ENCODE measurements around the gene PCED1A.
A peak's percentile ranks its signal among the peaks of the same experiment; 100 is the strongest.
"Not testable (repeated sequence)": the region's sequence is repeated elsewhere in the genome, so short reads cannot be mapped to it uniquely, and the experiment has no call there.

Gene PCED1A

GRCh38 chr20:2865101-2865500 lies 24.6 kb upstream of the PCED1A start:
- no peak for DNase-seq

GRCh38 chr20:2864626-2865025 lies 24.2 kb upstream of the PCED1A start:
- no peak for DNase-seq

GRCh38 chr20:2859330-2860121 lies 19.1 kb upstream of the PCED1A start:
- peak in 1 of 2 donors; percentile 8 for DNase-seq

- no peak for DNase-seq
Measured at GRCh38 chr20:2858591-2858990, 18.1 kb upstream of the PCED1A start.

- no peak for DNase-seq
Measured at GRCh38 chr20:2851086-2851485, 10.6 kb upstream of the PCED1A start.

GRCh38 chr20:2849529-2849928 lies 9.1 kb upstream of the PCED1A start:
- no peak for DNase-seq

GRCh38 chr20:2847802-2848201 lies 7.3 kb upstream of the PCED1A start:
- DNase-seq, result no peak

- no peak for DNase-seq
Measured at GRCh38 chr20:2846698-2847097, 6.2 kb upstream of the PCED1A start.

GRCh38 chr20:2845607-2846006 lies 5.2 kb upstream of the PCED1A start:
- no peak for DNase-seq

GRCh38 chr20:2840967-2841531 lies 594 bp upstream of the PCED1A start:
- DNase-seq, result peak; percentile 31 to 44

GRCh38 chr20:2839732-2840137 lies 720 bp downstream of the PCED1A start:
- DNase-seq, result no peak

- no peak for DNase-seq
Measured at GRCh38 chr20:2838847-2839671, 1.4 kb downstream of the PCED1A start.

- DNase-seq, result no peak
Measured at GRCh38 chr20:2838170-2838797, 2.2 kb downstream of the PCED1A start.

- DNase-seq, result no peak
Measured at GRCh38 chr20:2837221-2837960, 3.1 kb downstream of the PCED1A start.

- DNase-seq, result no peak
Measured at GRCh38 chr20:2836035-2836434, 4.4 kb downstream of the PCED1A start.

GRCh38 chr20:2835331-2835796 lies 5.1 kb downstream of the PCED1A start:
- DNase-seq, result no peak

GRCh38 chr20:2834401-2835110 lies 5.9 kb downstream of the PCED1A start:
- DNase-seq, result peak in 1 of 2 donors; percentile 14

- DNase-seq, result peak; percentile 54 to 68
Measured at GRCh38 chr20:2833761-2834160, 6.7 kb downstream of the PCED1A start.

- DNase-seq, result not testable (repeated sequence)
Measured at GRCh38 chr20:2831206-2831605, 9.2 kb downstream of the PCED1A start.

- DNase-seq, result no peak
Measured at GRCh38 chr20:2829376-2829775, 11.1 kb downstream of the PCED1A start.

GRCh38 chr20:2826655-2827054 lies 13.8 kb downstream of the PCED1A start:
- DNase-seq, result no peak
